IPS-20b (cell line): ENCODE results near the gene INTS3.
A peak's percentile ranks its signal among the peaks of the same experiment; 100 is the strongest.
"Not testable (repeated sequence)": the region's sequence is repeated elsewhere in the genome, so short reads cannot be mapped to it uniquely, and the experiment has no call there.

Experiments used
- H3K27ac ChIP-seq: one replicate; pipeline ENCODE4 v1.5.1; 2013; ENCODE audit warnings: low read length
- H3K27me3 ChIP-seq: 2 replicates; pipeline ENCODE4 v1.6.1; 2013; ENCODE audit warnings: mild to moderate bottlenecking, low read length, inconsistent platforms; ENCODE audit not compliant: insufficient read depth
- H3K36me3 ChIP-seq: 2 replicates; pipeline ENCODE4 v1.6.1; 2013; ENCODE audit warnings: low read depth, mild to moderate bottlenecking, inconsistent platforms, low read length, moderate library complexity; ENCODE audit not compliant: insufficient read depth
- H3K4me1 ChIP-seq: 2 replicates; pipeline ENCODE4 v1.6.1; 2013; ENCODE audit warnings: mild to moderate bottlenecking, control low read depth, inconsistent platforms, low read length, moderate library complexity; ENCODE audit not compliant: insufficient read depth
- H3K4me3 ChIP-seq: 2 replicates; pipeline ENCODE4 v1.5.1; 2013; ENCODE audit warnings: mild to moderate bottlenecking, low read length, inconsistent platforms
- H3K9ac ChIP-seq: 2 replicates; pipeline ENCODE4 v1.6.1; 2013; ENCODE audit warnings: low read depth, mild to moderate bottlenecking, inconsistent platforms, low read length, moderate library complexity
- H3K9me3 ChIP-seq: 2 replicates; pipeline ENCODE4 v1.6.1; 2013; ENCODE audit warnings: mild to moderate bottlenecking, low read depth, low read length, inconsistent platforms; ENCODE audit not compliant: insufficient read depth

INTS3 gene

GRCh38 chr1:153782648-153783047 lies 54.8 kb downstream of the INTS3 start:
- H3K9me3 ChIP-seq, H3K36me3 ChIP-seq, H3K27ac ChIP-seq, H3K27me3 ChIP-seq, H3K4me1 ChIP-seq: not testable (repeated sequence)
- Histone ChIP-seq H3K4me3 (peak overlapping the region; percentile 66), H3K9ac (peak overlapping the region; percentile 79; the same call in 1 of the 2 replicates)

DNA sequence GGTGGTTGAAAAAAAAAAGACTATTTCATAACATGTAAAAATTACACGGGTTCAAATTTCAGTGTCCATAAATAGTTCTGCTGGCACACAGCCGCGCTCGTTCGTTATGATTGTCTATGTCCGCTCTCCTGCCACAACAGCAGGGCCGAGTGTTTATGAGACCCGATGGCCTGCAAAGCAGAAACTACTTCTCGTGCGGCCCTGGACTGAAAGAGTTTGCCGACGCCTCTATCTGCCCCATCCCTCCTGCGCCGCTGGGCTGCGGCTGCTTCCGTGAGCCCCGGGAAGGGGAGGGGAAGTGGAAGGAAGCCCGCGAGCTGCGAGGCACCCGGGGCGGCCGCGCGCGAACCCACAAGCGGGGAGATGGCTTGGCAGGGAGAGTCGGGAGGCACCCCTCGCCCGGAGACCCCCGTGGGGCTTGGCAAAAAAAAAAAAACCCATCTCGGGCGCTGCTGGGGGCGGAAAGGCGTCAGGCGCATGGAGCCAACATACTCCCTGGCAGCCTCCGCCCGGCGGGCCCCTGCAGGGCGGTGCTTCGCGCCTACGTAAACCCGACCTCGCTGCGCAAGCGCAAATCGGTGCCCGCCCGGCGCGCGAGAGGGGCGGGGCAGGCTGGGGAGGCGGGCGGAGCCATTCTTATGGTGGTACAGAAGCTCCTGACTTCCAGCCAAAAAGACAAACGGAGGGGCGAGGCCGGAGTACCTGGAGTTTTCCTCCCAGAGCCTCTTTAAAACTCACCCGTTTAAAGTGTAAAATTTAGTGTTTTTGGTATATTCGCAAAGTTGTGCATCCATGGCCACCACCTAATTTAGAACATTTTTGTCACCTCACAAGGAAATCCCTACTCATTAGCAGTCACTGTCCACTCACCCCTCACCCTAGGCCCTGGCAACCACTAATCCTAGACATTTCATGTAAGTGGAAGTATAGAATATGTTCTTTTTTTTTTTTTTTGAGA lies 55.7 kb downstream of the INTS3 start:
- Histone ChIP-seq H3K27ac (peak overlapping the region; percentile 37), H3K36me3 (no peaks in the 10 kb centered on the region; the same call in none of the 2 replicates), H3K9ac (peak overlapping the region; percentile 79), H3K4me3 (peak overlapping the region; percentile 66), H3K4me1 (peaks cover 3% of the 10 kb centered on the region; the same call in 1 of the 2 replicates), H3K27me3 (no peaks in the 10 kb centered on the region), H3K9me3 (no peaks in the 10 kb centered on the region)

DNA sequence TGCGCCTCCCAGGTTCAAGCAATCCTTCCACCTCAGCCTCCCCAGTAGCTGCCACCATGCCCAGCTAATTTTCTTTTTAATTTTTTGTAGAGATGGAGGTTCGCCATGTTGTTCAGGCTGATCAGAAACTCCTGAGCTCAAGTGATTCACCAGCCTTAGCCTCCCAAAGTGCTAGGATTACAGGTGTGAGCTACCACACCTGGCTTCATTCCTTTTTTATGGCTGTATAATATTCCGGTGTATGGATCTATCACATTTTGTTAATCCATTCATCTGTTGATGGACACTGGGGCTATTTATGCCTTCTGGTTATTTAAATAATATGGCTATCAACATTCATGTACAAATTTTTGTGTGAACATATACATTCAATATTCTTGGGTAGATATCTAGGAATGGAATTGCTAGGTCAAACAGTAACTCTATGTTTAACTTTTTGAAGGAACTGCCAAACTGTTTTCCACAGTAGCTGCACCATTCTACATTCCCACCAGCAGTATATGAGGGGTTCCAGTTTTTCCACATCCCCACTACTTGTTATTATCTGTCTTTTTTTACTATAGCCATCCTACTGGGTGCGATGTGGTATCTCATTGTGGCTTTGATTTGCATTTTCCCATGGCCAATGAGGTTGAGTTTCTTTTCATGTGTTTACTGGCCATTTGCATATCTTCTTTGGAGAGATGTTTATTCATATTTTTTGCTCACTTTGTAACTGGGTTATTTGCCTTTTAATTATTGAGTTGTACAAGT lies 58.4 kb downstream of the INTS3 start:
- H3K36me3 ChIP-seq: no peaks in the 10 kb centered on the region
- H3K4me3 ChIP-seq: no peak overlapping the region
- H3K4me1 ChIP-seq: peaks cover 3% of the 10 kb centered on the region; the same call in 1 of the 2 replicates
- H3K9ac ChIP-seq: no peak overlapping the region
- H3K9me3 ChIP-seq: no peaks in the 10 kb centered on the region
- H3K27me3 ChIP-seq: no peaks in the 10 kb centered on the region
- H3K27ac ChIP-seq: no peak overlapping the region

DNA sequence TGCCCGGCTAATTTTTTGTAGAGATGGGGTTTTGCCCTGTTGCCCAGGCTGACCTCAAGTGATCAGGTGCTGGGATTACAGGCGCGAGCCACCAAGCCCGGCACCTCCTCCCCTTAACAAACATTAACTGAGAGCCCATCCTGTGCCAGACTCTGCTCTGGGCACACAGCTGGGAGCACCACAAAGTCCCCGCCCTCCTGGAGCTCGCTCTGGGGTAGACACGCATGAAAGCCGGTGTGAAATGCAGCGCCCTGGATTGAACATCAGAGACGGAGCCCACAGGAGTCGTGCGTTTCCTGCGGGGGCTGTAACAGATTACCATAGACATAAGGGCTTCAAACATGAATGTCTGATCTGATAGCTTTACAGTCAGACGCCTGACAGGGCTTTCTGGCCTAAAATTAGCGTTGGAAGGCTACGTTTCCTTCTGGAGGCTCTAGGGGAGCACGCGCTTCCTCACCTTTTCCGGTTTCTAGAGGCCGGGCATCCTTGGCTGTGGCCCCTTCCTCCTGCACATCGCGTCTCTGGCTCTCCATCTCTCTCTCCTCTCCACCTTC lies 61.7 kb downstream of the INTS3 start:
- Histone ChIP-seq H3K27me3 (no peaks in the 10 kb centered on the region), H3K9ac (no peak overlapping the region), H3K36me3 (no peaks in the 10 kb centered on the region), H3K4me1 (peaks cover 8% of the 10 kb centered on the region; the same call in 1 of the 2 replicates), H3K9me3 (no peaks in the 10 kb centered on the region), H3K27ac (no peak overlapping the region), H3K4me3 (no peak overlapping the region)

- Histone ChIP-seq H3K36me3 (no peaks in the 10 kb centered on the region), H3K4me3 (no peak overlapping the region), H3K27ac (no peak overlapping the region), H3K4me1 (peaks cover 8% of the 10 kb centered on the region; the same call in 1 of the 2 replicates), H3K9me3 (no peaks in the 10 kb centered on the region), H3K27me3 (no peaks in the 10 kb centered on the region), H3K9ac (no peak overlapping the region)
Measured at GRCh38 chr1:153790313-153790965, 62.6 kb downstream of the INTS3 start.

GRCh38 chr1:153790966-153791647 lies 63.3 kb downstream of the INTS3 start:
- H3K27me3 ChIP-seq: no peaks in the 10 kb centered on the region
- H3K9ac ChIP-seq: no peak overlapping the region
- no peaks in the 10 kb centered on the region for H3K36me3 ChIP-seq
- no peak overlapping the region for H3K27ac ChIP-seq
- H3K9me3 ChIP-seq: no peaks in the 10 kb centered on the region
- peaks cover 8% of the 10 kb centered on the region; the same call in 1 of the 2 replicates for H3K4me1 ChIP-seq
- no peak overlapping the region for H3K4me3 ChIP-seq

DNA sequence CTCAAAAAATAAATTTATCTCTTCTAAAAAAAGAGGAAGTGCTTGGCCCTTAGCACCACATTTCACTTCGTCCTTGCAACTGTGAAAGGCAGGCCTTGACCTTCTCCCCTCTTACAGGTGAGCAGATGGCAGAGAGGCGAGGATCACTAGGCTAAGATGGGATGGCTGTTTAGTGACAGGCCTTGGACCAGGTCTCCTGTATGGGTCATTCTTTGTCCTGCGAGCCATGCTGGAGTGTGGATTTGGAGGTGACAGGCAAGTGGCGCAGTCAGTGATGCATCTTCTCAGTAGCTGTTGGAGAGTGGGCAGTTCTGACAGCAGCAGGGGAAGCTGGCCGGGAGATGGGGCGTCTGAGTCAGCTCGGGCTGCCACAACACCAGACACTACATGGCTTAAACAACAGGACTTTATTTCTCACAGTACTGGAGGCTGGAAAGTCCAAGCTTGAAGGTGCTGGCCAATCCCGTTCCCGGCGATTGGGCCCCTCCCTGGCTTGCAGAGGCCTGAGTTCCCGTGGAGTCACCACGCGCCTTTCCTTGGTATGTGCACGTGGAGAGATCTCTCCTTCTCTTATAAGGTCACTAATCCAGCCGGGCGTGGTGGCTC lies 63.9 kb downstream of the INTS3 start:
- H3K27ac ChIP-seq: no peak overlapping the region
- no peaks in the 10 kb centered on the region for H3K9me3 ChIP-seq
- H3K9ac ChIP-seq: no peak overlapping the region
- no peaks in the 10 kb centered on the region for H3K27me3 ChIP-seq
- H3K36me3 ChIP-seq: no peaks in the 10 kb centered on the region
- H3K4me3 ChIP-seq: no peak overlapping the region
- H3K4me1 ChIP-seq: peaks cover 8% of the 10 kb centered on the region; the same call in 1 of the 2 replicates

- H3K36me3 ChIP-seq: no peaks in the 10 kb centered on the region
- H3K4me3 ChIP-seq: no peak overlapping the region
- no peaks in the 10 kb centered on the region for H3K9me3 ChIP-seq
- peaks cover 8% of the 10 kb centered on the region; the same call in 1 of the 2 replicates for H3K4me1 ChIP-seq
- H3K9ac ChIP-seq: no peak overlapping the region
- H3K27me3 ChIP-seq: no peaks in the 10 kb centered on the region
- H3K27ac ChIP-seq: no peak overlapping the region
Measured at GRCh38 chr1:153792631-153793041, 64.8 kb downstream of the INTS3 start.

DNA sequence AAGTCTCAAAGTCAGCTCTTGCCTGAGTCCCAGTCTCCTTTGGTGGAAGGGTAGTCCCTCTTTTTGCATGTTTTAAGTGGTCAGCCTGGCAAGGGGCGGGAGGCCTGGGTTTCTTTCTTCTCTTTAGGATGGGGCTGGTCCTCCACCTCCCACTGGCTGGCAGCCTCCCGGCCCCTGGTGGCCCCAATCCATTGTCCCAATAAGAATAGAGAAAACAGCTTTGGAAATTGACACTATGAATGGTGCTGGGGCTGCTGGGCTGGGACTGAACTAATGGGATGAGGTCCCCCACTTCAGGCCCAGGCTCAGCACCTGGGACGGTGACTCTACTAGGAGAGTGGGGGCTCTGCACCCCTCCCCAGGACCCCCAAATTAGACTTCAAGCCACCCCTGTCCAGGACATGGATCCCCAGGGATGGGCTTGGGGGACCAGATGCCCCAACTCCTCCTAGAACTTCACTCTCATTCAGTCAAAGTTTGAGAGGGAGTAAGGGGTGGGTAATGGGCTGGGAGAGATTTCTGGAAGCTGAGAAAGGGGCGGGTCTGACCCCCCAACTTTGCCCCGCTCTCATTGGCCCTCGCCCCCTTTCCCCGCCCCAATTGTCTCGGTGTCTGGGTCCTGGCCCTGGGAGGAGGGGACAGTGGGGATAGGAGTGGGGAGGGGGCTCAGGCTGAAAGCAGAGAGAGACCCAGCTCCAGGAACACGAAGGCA lies 65.6 kb downstream of the INTS3 start:
- peak overlapping the region; percentile 50; the same call in 1 of the 2 replicates for H3K4me3 ChIP-seq
- no peaks in the 10 kb centered on the region for H3K27me3 ChIP-seq
- H3K9me3 ChIP-seq: no peaks in the 10 kb centered on the region
- peaks cover 8% of the 10 kb centered on the region; the same call in 1 of the 2 replicates for H3K4me1 ChIP-seq
- H3K36me3 ChIP-seq: no peaks in the 10 kb centered on the region
- H3K27ac ChIP-seq: no peak overlapping the region
- H3K9ac ChIP-seq: peak overlapping the region; percentile 45; the same call in 1 of the 2 replicates

- Histone ChIP-seq H3K9ac (peak overlapping the region; percentile 45; the same call in 1 of the 2 replicates), H3K36me3 (no peaks in the 10 kb centered on the region), H3K27me3 (no peaks in the 10 kb centered on the region), H3K4me3 (peak overlapping the region; percentile 50; the same call in 1 of the 2 replicates), H3K4me1 (peaks cover 8% of the 10 kb centered on the region; the same call in 1 of the 2 replicates), H3K27ac (peak overlapping the region; percentile 40), H3K9me3 (no peaks in the 10 kb centered on the region)
Measured at GRCh38 chr1:153793973-153794615, 66.2 kb downstream of the INTS3 start.
